Endodermal cell (in vitro differentiated cells): ENCODE data around the gene TAAR8. TPM values are rescaled to one million over a fixed set of nuclear protein-coding genes. Genes with fewer than 3 reads are reported as not detected.
"Not testable (repeated sequence)": the region's sequence is repeated elsewhere in the genome, so short reads cannot be mapped to it uniquely, and the experiment has no call there.

Source experiments
- DNase-seq: peaks from one replicate; pipeline ENCODE4 v3.0.0-alpha.2; 2017
- H3K27ac ChIP-seq: 2 replicates; pipeline ENCODE4 v1.5.1; 2013; ENCODE audit warnings: mild to moderate bottlenecking, low read depth, low read length, moderate library complexity
- H3K27me3 ChIP-seq: 2 replicates; pipeline ENCODE4 v1.6.1; 2013; ENCODE audit warnings: mild to moderate bottlenecking, low read length, moderate library complexity; ENCODE audit not compliant: insufficient read depth, control insufficient read depth, poor library complexity, severe bottlenecking
- H3K36me3 ChIP-seq: 2 replicates; pipeline ENCODE4 v1.7.0; 2013; ENCODE audit warnings: mild to moderate bottlenecking, low read length, moderate library complexity; ENCODE audit not compliant: control insufficient read depth, insufficient read depth
- H3K4me1 ChIP-seq: one replicate; pipeline ENCODE4 v1.7.0; 2013; ENCODE audit warnings: low read length; ENCODE audit not compliant: control insufficient read depth, insufficient read depth
- H3K4me3 ChIP-seq: 2 replicates; pipeline ENCODE4 v1.5.1; 2013; ENCODE audit warnings: mild to moderate bottlenecking, low read length, moderate library complexity
- H3K9ac ChIP-seq: 2 replicates; pipeline ENCODE4 v1.6.1; 2013; ENCODE audit warnings: mild to moderate bottlenecking, low read length, moderate library complexity; ENCODE audit not compliant: poor library complexity, severe bottlenecking; ENCODE audit errors: extremely low read depth
- H3K9me3 ChIP-seq: 2 replicates; pipeline ENCODE4 v1.6.1; 2013; ENCODE audit warnings: mild to moderate bottlenecking, low read length, moderate library complexity; ENCODE audit not compliant: control insufficient read depth
- H3K27ac Mint-ChIP-seq: 2 replicates; pipeline ENCODE4 v1.8.0; 2020; ENCODE audit warnings: mixed read lengths
- H3K27me3 Mint-ChIP-seq: 2 replicates; pipeline ENCODE4 v1.8.0; 2021; ENCODE audit warnings: mild to moderate bottlenecking, mixed read lengths; ENCODE audit not compliant: insufficient read depth
- H3K36me3 Mint-ChIP-seq: 2 replicates; pipeline ENCODE4 v1.8.0; 2020; ENCODE audit warnings: low read depth, mixed read lengths
- H3K4me1 Mint-ChIP-seq: 2 replicates; pipeline ENCODE4 v1.8.0; 2020; ENCODE audit warnings: mixed read lengths
- H3K4me3 Mint-ChIP-seq: 2 replicates; pipeline ENCODE4 v1.8.0; 2020; ENCODE audit warnings: mild to moderate bottlenecking, moderate library complexity, mixed read lengths
- H3K9me3 Mint-ChIP-seq: 2 replicates; pipeline ENCODE4 v1.8.0; 2020; ENCODE audit warnings: mild to moderate bottlenecking, mixed read lengths
- WGBS, 2 experiments: methylation state at CpG; one replicate each; pipeline versions ENCODE4 v1.1.5 to v1.1.7; 2013; ENCODE audit warnings: missing lambda C conversion rate in 2 of 2, mixed read lengths in 1 of 2; ENCODE audit not compliant: insufficient coverage in 1 of 2, insufficient read length in 1 of 2; 5-methylcytosine and 5-hydroxymethylcytosine counted together
- total RNA-seq, 2 donors: library from RNA; stranded (reverse); fragmentation: NEBNext Ultra II Directional in 1 of 2; extraction: Animal tissue kit (Norgen Biotek cat#: 25700) in 1 of 2; gene quantifications; 2 replicates in 1 of 2; 3 replicates in 1 of 2; pipeline ENCODE4 v1.2.1, GENCODE V29; 2021
- TF ChIP-seq, protein P1 (sequence below): fragments of 200-600 bp; sonication (generic); conservative IDR thresholded peaks from 2 replicates; pipeline ENCODE4 v1.5.0; 2021; ENCODE audit warnings: antibody characterized with exemption, mild to moderate bottlenecking

The TAAR8 gene
- total RNA-seq, 2 donors from 2014 or later: not detected

DNA sequence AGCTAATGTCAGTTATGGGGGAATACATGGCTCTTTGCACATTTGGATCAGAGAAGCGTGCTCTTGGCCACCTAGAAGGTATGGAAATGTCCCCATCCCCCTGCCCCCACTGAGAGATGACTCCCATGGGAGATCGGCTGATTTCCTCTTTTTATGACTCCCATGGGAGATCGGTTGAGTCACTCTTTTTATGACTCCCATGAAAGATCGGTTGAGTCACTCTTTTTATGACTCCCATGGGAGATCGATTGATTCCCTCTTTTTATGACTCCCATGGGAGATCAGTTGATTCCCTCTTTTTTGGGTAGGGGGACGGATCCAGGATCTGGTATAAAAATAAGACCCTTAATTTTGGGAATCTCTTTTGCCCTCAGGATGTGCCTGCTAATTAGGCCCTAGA lies 24.7 kb upstream of the TAAR8 start:
- H3K27ac ChIP-seq: no peak overlapping the region
- DNase-seq: no peak
- H3K9ac ChIP-seq: no peak overlapping the region
- H3K27me3 ChIP-seq: peaks cover 36% of the 10 kb centered on the region
- no peaks in the 10 kb centered on the region for H3K36me3 Mint-ChIP-seq
- H3K36me3 ChIP-seq: no peaks in the 10 kb centered on the region
- H3K4me3 ChIP-seq: no peak overlapping the region
- H3K4me3 Mint-ChIP-seq: no peak overlapping the region
- WGBS, 2 experiments: 95 to 96% methylated on average over 4 to 6 of the region's 6 CpGs
- peaks cover 4% of the 10 kb centered on the region for H3K4me1 ChIP-seq
- no peak overlapping the region for H3K27ac Mint-ChIP-seq
- TF ChIP-seq, protein P1, sequence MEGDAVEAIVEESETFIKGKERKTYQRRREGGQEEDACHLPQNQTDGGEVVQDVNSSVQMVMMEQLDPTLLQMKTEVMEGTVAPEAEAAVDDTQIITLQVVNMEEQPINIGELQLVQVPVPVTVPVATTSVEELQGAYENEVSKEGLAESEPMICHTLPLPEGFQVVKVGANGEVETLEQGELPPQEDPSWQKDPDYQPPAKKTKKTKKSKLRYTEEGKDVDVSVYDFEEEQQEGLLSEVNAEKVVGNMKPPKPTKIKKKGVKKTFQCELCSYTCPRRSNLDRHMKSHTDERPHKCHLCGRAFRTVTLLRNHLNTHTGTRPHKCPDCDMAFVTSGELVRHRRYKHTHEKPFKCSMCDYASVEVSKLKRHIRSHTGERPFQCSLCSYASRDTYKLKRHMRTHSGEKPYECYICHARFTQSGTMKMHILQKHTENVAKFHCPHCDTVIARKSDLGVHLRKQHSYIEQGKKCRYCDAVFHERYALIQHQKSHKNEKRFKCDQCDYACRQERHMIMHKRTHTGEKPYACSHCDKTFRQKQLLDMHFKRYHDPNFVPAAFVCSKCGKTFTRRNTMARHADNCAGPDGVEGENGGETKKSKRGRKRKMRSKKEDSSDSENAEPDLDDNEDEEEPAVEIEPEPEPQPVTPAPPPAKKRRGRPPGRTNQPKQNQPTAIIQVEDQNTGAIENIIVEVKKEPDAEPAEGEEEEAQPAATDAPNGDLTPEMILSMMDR: no peak
- H3K9me3 Mint-ChIP-seq: peaks cover 9% of the 10 kb centered on the region
- H3K9me3 ChIP-seq: peaks cover 8% of the 10 kb centered on the region
- peaks cover 22% of the 10 kb centered on the region for H3K4me1 Mint-ChIP-seq
- peaks cover 31% of the 10 kb centered on the region for H3K27me3 Mint-ChIP-seq

DNA sequence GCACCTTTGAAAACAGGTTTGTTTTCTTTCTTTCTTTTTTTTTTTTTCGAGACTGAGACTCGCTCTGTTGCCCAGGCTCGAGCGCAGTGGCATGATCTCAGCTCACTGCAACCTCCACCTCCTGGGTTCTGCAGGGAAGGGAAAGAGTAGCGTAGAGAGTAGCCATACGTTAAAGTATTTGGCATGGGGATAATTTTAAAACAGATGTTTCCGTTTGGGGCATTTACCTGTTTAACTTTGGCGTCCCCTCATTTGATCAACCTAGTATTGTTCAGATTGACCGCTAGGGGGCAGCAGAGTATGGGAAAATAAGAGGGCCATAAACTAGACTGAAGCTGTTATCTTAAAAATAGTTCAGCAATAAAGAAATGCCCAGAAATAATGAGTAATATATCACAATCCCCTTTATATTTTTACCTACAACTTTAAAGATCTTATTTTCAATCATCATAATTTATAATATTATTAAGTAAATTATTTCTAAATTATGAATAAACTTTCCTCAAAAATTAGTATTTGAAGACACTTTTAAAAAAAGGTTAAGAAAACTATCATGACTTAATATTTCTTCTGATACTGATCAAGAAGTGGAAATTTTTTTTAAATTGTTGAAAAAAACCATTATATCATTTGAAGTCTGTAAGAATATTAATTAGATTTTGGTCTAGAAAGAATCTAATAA lies 22.0 kb upstream of the TAAR8 start:
- H3K4me3 Mint-ChIP-seq: peak overlapping the region; percentile 33
- peaks cover 22% of the 10 kb centered on the region for H3K4me1 Mint-ChIP-seq
- peak overlapping the region; percentile 54 for H3K27ac Mint-ChIP-seq
- H3K36me3 Mint-ChIP-seq: peaks cover 4% of the 10 kb centered on the region
- Histone ChIP-seq H3K4me1 (peaks cover 4% of the 10 kb centered on the region), H3K27ac (no peak overlapping the region), H3K4me3 (no peak overlapping the region), H3K36me3 (no peaks in the 10 kb centered on the region), H3K9me3 (peaks cover 9% of the 10 kb centered on the region), H3K9ac (no peak overlapping the region), H3K27me3 (peaks cover 18% of the 10 kb centered on the region)
- H3K9me3 Mint-ChIP-seq: peaks cover 22% of the 10 kb centered on the region
- peaks cover 14% of the 10 kb centered on the region for H3K27me3 Mint-ChIP-seq
- DNase-seq: peak; percentile 79
- TF ChIP-seq, protein P1: peak; percentile 95
- WGBS, 2 experiments: 17 to 39% methylated on average over 2 to 9 of the region's 9 CpGs

DNA sequence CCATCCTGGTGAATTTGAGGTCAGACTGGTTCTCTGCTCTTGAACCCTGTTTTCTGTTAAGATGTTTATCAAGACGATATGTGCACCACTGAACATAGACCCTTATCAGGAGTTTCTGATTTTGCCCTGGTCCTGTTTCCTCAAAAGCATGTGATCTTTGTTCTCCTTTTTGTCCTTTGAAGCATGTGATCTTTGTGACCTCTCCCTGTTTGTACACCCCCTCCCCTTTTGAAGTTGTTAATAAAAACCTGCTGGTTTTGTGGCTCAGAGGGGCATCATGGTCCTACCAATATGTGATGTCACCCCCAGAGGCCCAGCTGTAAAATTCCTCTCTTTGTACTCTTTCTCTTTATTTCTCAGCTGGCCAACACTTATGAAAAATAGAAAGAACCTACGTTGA lies 17.9 kb upstream of the TAAR8 start:
- H3K27me3 Mint-ChIP-seq, H3K4me3 ChIP-seq, H3K4me1 Mint-ChIP-seq, H3K36me3 ChIP-seq, DNase-seq, H3K27ac ChIP-seq, H3K4me3 Mint-ChIP-seq, H3K9ac ChIP-seq, H3K4me1 ChIP-seq, H3K27ac Mint-ChIP-seq, H3K36me3 Mint-ChIP-seq: not testable (repeated sequence)
- H3K9me3 Mint-ChIP-seq: peaks cover 26% of the 10 kb centered on the region
- H3K9me3 ChIP-seq: peaks cover 12% of the 10 kb centered on the region
- H3K27me3 ChIP-seq: peaks cover 11% of the 10 kb centered on the region
- WGBS, 2 experiments: 93 to 100% methylated on average over 1 to 2 of the region's 2 CpGs
